Measurements from ENCODE around the gene RACK1.

Gene RACK1

DNA sequence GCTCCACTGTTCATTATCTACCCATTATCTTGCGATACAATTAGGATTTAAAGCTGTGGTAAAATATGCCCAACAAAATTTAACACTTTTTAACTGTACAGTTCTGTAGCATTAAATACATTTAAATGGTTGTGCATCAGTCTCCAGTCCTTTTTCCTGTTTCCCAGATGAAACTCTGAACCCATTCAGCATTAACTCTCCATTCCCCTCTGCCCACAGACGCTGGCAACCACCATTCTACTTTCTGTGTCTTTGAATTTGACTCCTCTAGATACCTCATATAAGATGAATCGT, 35.8 kb downstream of the RACK1 start:
- peaks cover 7% of the 10 kb centered on the region for H3K4me1 ChIP-seq (ENCODE audit: low read depth, poor library complexity, severe bottlenecking)
- H3K36me3 ChIP-seq (ENCODE audit: insufficient read depth) = no peaks in the 10 kb centered on the region
- no peak overlapping the region for H3K9ac ChIP-seq
- H3K27ac ChIP-seq = peak overlapping the region; percentile 80; the same call in 1 of the 2 replicates
- H3K27me3 ChIP-seq (ENCODE audit: insufficient read depth, low read depth) = no peaks in the 10 kb centered on the region
- H2AFZ ChIP-seq (ENCODE audit: low read depth) = no peak overlapping the region
- no peak overlapping the region for H3K4me3 ChIP-seq (IDR thresholded peaks at IDR 0.05; ENCODE audit: insufficient read depth, low read depth, low read length)
- TF ChIP-seq, protein P1, sequence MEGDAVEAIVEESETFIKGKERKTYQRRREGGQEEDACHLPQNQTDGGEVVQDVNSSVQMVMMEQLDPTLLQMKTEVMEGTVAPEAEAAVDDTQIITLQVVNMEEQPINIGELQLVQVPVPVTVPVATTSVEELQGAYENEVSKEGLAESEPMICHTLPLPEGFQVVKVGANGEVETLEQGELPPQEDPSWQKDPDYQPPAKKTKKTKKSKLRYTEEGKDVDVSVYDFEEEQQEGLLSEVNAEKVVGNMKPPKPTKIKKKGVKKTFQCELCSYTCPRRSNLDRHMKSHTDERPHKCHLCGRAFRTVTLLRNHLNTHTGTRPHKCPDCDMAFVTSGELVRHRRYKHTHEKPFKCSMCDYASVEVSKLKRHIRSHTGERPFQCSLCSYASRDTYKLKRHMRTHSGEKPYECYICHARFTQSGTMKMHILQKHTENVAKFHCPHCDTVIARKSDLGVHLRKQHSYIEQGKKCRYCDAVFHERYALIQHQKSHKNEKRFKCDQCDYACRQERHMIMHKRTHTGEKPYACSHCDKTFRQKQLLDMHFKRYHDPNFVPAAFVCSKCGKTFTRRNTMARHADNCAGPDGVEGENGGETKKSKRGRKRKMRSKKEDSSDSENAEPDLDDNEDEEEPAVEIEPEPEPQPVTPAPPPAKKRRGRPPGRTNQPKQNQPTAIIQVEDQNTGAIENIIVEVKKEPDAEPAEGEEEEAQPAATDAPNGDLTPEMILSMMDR (conservative IDR thresholded peaks at IDR 0.05; ENCODE audit: low read depth, low read length) = no peak
- H3K79me2 ChIP-seq (ENCODE audit: insufficient read depth, low read depth) = no peaks in the 10 kb centered on the region
- no peaks in the 10 kb centered on the region for H4K20me1 ChIP-seq (ENCODE audit: insufficient read depth)
- H3K4me2 ChIP-seq = peak overlapping the region; percentile 21; the same call in 1 of the 2 replicates

DNA sequence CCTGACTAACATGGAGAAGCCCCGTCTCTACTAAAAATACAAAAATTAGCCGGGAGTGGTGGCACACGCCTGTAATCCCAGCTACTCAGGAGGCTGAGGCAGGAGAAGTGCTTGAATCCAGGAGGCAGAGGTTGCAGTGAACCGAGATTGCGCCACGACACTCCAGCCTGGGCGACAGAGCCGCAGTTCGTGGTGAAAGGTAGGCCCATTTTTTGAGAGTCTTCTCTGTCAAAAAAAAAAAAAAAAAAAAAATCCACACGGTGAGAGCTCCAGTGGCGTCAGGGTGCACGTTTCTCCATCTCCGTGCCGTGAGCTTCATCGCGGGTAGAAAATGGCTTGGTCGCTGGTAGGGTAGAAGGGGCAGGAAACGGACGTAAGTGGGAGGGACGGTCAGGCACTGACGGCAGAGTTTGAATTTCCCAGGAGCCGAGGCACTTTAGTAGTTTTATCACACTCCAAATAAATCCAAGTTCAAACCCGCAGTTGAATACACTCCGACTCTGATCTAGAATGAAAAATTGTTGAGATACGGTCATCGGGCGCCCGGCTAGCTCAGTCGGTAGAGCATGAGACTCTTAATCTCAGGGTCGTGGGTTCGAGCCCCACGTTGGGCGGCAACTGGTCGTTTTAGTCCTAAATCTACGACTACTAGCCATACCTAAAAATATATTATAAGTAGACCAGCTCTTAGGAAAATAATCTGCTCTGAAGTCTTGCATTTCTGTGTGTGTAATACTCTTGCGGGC, 36.3 kb downstream of the RACK1 start:
- H3K9ac ChIP-seq = peak overlapping the region; percentile 69; the same call in 1 of the 2 replicates
- no peak overlapping the region for H3K4me3 ChIP-seq (IDR thresholded peaks at IDR 0.05; ENCODE audit: insufficient read depth, low read depth, low read length)
- TF ChIP-seq, protein P1 (conservative IDR thresholded peaks at IDR 0.05; ENCODE audit: low read depth, low read length) = no peak
- peak overlapping the region; percentile 73 for H2AFZ ChIP-seq (ENCODE audit: low read depth)
- H3K36me3 ChIP-seq (ENCODE audit: insufficient read depth) = no peaks in the 10 kb centered on the region
- H3K27ac ChIP-seq = peak overlapping the region; percentile 80
- peaks cover 7% of the 10 kb centered on the region for H3K4me1 ChIP-seq (ENCODE audit: low read depth, poor library complexity, severe bottlenecking)
- H3K79me2 ChIP-seq (ENCODE audit: insufficient read depth, low read depth) = no peaks in the 10 kb centered on the region
- H3K4me2 ChIP-seq = peak overlapping the region; percentile 60
- no peaks in the 10 kb centered on the region for H4K20me1 ChIP-seq (ENCODE audit: insufficient read depth)
- no peaks in the 10 kb centered on the region for H3K27me3 ChIP-seq (ENCODE audit: insufficient read depth, low read depth)

DNA sequence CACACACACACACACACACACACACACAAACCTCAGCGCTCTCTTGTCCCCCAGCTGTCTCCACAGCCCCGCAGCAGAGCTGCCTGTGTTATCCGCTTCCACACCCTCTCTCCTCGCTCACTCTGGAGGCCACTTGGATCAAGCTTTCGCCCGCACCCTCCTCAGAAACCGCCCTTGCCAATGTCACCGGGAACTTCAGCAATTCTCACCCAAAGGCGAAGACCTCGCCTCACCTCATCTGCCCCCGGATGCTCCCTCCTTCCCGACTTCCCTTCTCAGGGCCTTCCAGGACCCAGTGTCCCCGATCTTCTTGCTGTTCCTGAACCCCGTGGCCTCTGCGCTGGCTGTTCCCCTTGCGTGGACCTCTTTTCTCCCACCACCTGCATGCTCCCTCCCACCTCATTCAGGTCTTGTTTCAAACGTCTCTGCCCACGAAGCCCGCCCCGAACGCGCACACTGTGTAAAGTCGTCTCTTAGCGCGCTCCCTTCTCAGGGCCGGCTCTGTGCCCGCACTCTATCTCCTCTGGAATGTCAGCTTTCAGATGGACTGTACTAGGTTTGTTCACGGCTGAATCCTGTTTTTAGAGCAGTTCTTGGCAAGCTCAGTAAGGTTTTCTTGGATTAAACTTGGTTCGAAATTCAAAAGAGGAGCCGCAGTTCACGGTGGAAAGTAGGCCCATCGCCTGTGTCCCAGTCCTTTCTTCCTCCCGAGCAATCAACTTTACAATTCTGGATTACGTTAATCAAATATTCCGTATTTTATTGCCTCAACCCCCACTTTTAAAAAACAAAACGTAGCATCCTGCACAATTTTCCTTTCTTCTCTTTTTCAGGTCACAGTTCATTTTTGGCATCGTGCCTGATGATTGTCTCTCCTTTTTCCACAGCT, 37.7 kb downstream of the RACK1 start:
- no peaks in the 10 kb centered on the region for H3K27me3 ChIP-seq (ENCODE audit: insufficient read depth, low read depth)
- no peak overlapping the region; the same call in 1 of the 2 replicates for H3K9ac ChIP-seq

More for the DNA sequence above, 37.7 kb downstream of the RACK1 start:
- no peak overlapping the region for H3K27ac ChIP-seq
- peaks cover 7% of the 10 kb centered on the region for H3K4me1 ChIP-seq (ENCODE audit: low read depth, poor library complexity, severe bottlenecking)
- no peaks in the 10 kb centered on the region for H3K36me3 ChIP-seq (ENCODE audit: insufficient read depth)
- TF ChIP-seq, protein P1 (conservative IDR thresholded peaks at IDR 0.05; ENCODE audit: low read depth, low read length) = no peak
- no peaks in the 10 kb centered on the region for H3K79me2 ChIP-seq (ENCODE audit: insufficient read depth, low read depth)
- peak overlapping the region; percentile 57 for H3K4me2 ChIP-seq
- H3K4me3 ChIP-seq (IDR thresholded peaks at IDR 0.05; ENCODE audit: insufficient read depth, low read depth, low read length) = no peak overlapping the region
- H2AFZ ChIP-seq (ENCODE audit: low read depth) = peak overlapping the region; percentile 36; the same call in 1 of the 2 replicates
- H4K20me1 ChIP-seq (ENCODE audit: insufficient read depth) = no peaks in the 10 kb centered on the region
